ENCODE results near the gene USH2A.

- TF ChIP-seq POLR2A (IDR thresholded peaks at IDR 0.05) (no peak), CTCF (IDR thresholded peaks at IDR 0.05) (no peak)
Measured at GRCh38 chr1:216184126-216184680, 239.0 kb downstream of the USH2A start.
